Suppressor macrophage (primary cell): Measurements from ENCODE around the gene MOV10L1.
A peak's percentile ranks its signal among the peaks of the same experiment; 100 is the strongest.

ENCODE experiments used
- DNase-seq, 4 experiments: peaks; one replicate each; pipeline ENCODE4 v3.0.0-alpha.2; 2020 to 2022

MOV10L1 gene

GRCh38 chr22:50205781-50206569 is 116.2 kb downstream of the MOV10L1 start:
- DNase-seq: no peak

DNA sequence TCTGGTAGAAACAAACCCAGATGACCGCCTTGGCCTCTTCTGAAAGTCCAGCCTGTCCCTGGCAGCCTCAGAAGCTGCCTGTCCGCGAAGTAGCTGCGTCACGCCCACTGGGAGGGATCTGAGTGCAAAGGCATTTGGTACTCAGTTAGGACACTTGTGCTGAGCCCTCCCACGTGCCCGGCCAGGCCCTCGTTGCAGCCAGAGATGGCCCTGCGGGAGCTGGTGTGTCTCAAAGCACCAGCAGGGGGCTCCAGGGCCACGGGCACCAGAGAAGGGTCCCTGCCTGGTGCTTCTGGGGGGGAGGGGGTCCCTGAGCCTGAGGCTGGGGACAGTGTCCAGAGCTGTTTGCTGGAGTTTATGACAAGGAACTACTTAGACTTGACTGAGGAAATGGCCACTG is 116.8 kb downstream of the MOV10L1 start:
- peak; percentile 36 to 71 (median 52) for DNase-seq

- DNase-seq: no peak
Observed at GRCh38 chr22:50207383-50208140, 117.8 kb downstream of the MOV10L1 start.

DNA sequence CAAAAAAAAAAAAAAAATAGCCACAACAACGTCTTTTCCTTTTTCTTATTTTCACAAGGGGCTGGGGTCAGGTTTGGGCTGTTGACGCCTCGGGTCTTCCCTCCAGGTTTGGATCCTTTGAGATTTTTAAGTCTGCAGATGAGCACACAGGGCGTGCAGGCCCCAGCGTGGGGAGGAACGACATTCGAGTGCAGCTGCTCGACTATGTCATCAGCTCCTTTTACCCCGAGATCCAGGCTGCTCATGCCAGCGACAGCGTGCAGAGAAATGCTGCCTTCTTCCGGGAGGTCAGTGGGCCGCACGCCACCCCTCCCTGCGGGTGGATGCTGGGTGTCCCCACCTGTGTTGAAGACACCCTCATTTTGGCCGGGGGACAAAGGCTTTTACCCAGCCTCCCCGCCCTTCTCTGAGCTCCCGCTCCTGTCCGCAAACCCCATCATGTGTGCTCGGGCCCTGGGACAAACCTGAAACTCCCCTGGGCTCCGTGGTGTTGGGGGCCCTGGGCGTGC is 118.7 kb downstream of the MOV10L1 start:
- no peak for DNase-seq

DNA sequence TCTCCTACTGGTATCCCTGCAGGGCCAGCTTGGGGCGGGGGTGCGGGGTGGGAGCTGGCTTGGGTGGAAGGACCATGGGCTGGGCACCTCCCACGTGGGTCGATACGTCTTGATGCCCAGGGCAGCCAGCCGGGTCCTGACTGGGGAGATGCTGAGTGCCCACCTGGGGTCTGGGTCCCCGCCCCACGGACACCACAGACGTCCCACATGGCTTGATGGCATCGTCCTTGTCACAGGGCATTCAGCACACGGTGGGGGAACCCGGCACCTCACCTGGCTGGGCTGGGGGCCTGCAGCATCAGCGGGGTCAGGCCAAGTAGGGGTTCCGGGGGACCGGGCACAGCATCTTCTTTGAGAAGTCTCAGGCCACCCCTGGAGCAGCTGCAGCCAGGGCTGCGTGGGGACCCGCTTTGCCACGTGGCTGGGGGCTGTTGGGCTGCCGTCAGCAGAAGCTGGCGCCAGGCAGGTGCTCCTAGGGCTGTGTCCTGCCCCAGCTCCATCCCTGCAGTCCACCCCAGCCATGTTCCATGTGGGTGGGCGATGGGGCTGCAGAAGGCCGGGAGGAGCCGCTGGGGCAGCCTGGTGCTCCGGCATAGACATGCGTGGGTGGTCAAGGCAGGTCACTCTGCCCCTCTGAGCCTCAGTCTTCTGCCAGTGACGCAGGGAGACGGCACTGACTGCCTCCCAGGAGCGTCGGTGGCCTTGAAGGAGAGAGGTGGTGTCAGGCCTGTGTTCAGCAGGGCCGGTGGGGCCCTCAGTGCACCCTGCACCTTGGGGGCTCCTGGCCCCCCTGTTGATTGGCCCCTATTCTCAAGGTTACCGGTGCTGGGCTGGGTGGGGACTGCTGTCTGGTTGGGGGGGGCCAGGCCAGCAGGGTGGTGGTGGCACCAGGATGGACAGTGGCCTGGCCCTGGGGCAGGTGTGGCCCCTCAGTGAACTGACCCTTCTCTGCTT is 119.4 kb downstream of the MOV10L1 start:
- DNase-seq: no peak

DNA sequence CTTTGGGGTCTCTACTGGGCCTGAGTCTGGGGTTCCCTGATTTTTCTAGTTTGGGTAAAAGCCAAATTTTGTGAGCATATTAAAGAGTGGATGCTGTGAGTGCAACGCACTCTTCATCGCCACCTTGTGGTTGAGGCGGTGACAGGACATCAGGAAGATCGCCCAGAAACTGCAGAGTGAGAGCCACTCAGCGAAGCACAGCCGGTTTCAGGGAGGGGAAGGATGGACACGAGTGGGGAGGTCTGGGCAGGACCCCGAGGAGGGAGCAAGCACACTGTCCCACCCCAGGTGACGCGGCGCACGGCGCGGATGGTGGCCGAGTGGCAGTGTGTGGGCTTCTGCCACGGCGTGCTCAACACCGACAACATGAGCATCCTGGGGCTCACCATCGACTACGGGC is 120.1 kb downstream of the MOV10L1 start:
- peak; percentile 72 to 86 (median 80) for DNase-seq

DNA sequence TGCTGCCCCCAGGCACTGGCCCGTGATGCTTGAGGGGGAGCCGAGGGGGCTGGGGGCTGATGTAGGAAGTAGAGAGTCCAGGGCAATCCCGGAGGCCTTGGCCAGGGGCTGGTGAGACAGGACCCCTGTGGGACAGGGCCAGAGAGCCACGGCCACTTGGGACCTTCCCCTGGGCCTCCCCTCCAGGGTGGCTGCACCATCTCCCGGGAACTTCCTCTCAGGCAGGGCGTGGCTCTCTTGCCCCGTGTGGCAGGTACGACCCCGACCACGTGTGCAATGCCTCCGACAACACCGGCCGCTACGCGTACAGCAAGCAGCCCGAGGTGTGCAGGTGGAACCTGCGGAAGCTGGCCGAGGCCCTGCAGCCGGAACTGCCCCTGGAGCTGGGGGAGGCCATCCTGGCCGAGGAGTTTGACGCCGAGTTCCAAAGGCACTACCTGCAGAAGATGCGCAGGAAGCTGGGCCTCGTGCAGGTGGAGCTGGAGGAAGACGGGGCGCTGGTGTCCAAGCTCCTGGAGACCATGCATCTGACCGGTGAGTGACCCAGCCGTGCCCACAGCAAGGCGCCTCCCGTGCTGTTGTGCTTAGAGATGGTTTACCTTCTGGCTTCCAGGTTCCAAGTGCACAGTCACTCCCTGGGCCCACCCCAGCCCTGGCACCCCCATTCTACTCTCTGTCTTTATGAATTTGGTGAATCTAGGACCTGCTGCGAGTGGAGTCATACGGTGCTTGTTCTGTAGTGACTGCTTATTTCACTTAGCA is 120.8 kb downstream of the MOV10L1 start:
- no peak for DNase-seq

DNA sequence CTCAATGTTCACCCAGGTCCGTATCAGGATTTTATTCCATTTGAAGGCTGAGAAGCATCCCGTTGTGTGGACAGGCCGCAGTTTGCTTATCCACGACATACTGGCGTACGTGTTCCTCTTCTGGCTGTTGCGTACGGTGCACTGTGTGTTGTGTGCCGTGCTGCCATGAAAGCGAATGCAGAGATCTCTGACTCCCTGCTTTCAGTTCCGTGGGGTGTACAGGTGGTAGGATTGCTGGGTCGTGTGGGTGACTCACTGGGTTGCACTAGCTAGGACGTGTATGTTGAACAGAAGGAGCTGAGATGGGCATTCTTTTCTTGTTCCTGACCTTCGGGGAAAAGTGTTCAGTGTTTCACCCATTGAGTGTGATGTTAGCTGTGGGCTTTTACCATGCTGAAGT is 121.3 kb downstream of the MOV10L1 start:
- DNase-seq: no peak
